ENCODE measurements around the gene GRIN1. TPM values are rescaled to one million over a fixed set of nuclear protein-coding genes. Genes with fewer than 3 reads are reported as not detected.

Gene GRIN1
- total RNA-seq, 1 donor from 2014 or later = 0.18 TPM

- peaks cover 74% of the 10 kb centered on the region for H3K79me2 ChIP-seq (ENCODE audit: insufficient read depth, low read length)
- H3K36me3 Mint-ChIP-seq (ENCODE audit: low read depth, unreplicated experiment) = no peaks in the 10 kb centered on the region
- TF ChIP-seq, protein P1, sequence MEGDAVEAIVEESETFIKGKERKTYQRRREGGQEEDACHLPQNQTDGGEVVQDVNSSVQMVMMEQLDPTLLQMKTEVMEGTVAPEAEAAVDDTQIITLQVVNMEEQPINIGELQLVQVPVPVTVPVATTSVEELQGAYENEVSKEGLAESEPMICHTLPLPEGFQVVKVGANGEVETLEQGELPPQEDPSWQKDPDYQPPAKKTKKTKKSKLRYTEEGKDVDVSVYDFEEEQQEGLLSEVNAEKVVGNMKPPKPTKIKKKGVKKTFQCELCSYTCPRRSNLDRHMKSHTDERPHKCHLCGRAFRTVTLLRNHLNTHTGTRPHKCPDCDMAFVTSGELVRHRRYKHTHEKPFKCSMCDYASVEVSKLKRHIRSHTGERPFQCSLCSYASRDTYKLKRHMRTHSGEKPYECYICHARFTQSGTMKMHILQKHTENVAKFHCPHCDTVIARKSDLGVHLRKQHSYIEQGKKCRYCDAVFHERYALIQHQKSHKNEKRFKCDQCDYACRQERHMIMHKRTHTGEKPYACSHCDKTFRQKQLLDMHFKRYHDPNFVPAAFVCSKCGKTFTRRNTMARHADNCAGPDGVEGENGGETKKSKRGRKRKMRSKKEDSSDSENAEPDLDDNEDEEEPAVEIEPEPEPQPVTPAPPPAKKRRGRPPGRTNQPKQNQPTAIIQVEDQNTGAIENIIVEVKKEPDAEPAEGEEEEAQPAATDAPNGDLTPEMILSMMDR (IDR thresholded peaks at IDR 0.05; ENCODE audit: insufficient read depth, low read depth, low read length) = no peak
- no peak for TF ChIP-seq EZH2 (IDR thresholded peaks at IDR 0.05; ENCODE audit: insufficient read depth, low read length)
- no peaks in the 10 kb centered on the region for H3K27me3 ChIP-seq (ENCODE audit: insufficient read depth, low read length)
- no peaks in the 10 kb centered on the region for H3K9me3 Mint-ChIP-seq (ENCODE audit: unreplicated experiment)
- DNase-seq (ENCODE audit: low read depth) = no peak
- no peak overlapping the region for H3K4me3 ChIP-seq (ENCODE audit: insufficient read depth, low read depth, low read length)
- no peaks in the 10 kb centered on the region for H3K36me3 ChIP-seq (ENCODE audit: insufficient read depth, low read length)
- peaks cover 79% of the 10 kb centered on the region for H4K20me1 ChIP-seq (ENCODE audit: insufficient read depth, low read length)
- peaks cover 11% of the 10 kb centered on the region for H3K4me1 ChIP-seq (ENCODE audit: insufficient read depth, low read length)
- no peak overlapping the region for H3K27ac ChIP-seq (ENCODE audit: low read depth, low read length)
- peaks cover 10% of the 10 kb centered on the region for H3K4me1 Mint-ChIP-seq (ENCODE audit: low read depth, unreplicated experiment)
- H3K9me3 ChIP-seq (ENCODE audit: insufficient read depth, low read depth, low read length) = no peaks in the 10 kb centered on the region
- H2AFZ ChIP-seq (ENCODE audit: low read depth, low read length) = no peak overlapping the region
- no peak overlapping the region for H3K4me2 ChIP-seq (ENCODE audit: low read length)
- H3K9ac ChIP-seq (ENCODE audit: low read length) = no peak overlapping the region
- no peak overlapping the region for H3K27ac Mint-ChIP-seq (ENCODE audit: unreplicated experiment)
- FAIRE-seq = no peak
- H3K4me3 Mint-ChIP-seq (ENCODE audit: unreplicated experiment) = no peak overlapping the region
- H3K27me3 Mint-ChIP-seq (ENCODE audit: low read depth, unreplicated experiment) = no peaks in the 10 kb centered on the region
These were observed 53.9 kb downstream of the GRIN1 start for GRCh38 chr9:137192859-137193258.

DNA sequence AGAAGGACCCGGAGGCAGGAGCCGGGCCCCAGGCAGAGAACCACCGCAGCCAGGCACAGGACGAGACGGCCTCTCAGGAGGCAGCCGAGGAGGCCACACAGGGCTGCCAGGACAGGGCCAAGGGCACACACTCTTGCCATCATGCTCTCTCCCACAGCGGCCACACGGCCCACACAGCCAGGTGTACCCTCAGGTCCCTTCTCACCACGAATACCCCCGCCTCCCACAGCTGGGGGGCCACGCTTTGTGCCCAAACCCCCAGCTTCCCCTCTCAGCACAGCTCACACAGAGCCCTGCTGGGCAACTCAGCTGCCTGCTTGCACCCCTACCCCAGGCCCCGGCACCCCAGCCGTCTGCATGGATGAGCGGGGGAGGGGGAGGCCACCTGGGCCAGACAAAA is 54.8 kb downstream of the GRIN1 start:
- Mint-ChIP-seq H3K4me1 (ENCODE audit: low read depth, unreplicated experiment) (peaks cover 11% of the 10 kb centered on the region), H3K36me3 (ENCODE audit: low read depth, unreplicated experiment) (no peaks in the 10 kb centered on the region), H3K9me3 (ENCODE audit: unreplicated experiment) (no peaks in the 10 kb centered on the region), H3K27me3 (ENCODE audit: low read depth, unreplicated experiment) (no peaks in the 10 kb centered on the region), H3K27ac (ENCODE audit: unreplicated experiment) (no peak overlapping the region), H3K4me3 (ENCODE audit: unreplicated experiment) (no peak overlapping the region)
- TF ChIP-seq, protein P1 (IDR thresholded peaks at IDR 0.05; ENCODE audit: insufficient read depth, low read depth, low read length) = no peak
- TF ChIP-seq EZH2 (IDR thresholded peaks at IDR 0.05; ENCODE audit: insufficient read depth, low read length) = no peak
- Histone ChIP-seq H3K4me1 (ENCODE audit: insufficient read depth, low read length) (peaks cover 19% of the 10 kb centered on the region), H3K27me3 (ENCODE audit: insufficient read depth, low read length) (no peaks in the 10 kb centered on the region), H3K79me2 (ENCODE audit: insufficient read depth, low read length) (peaks cover 78% of the 10 kb centered on the region), H3K9me3 (ENCODE audit: insufficient read depth, low read depth, low read length) (no peaks in the 10 kb centered on the region), H3K4me2 (ENCODE audit: low read length) (no peak overlapping the region), H3K27ac (ENCODE audit: low read depth, low read length) (no peak overlapping the region), H3K9ac (ENCODE audit: low read length) (no peak overlapping the region), H2AFZ (ENCODE audit: low read depth, low read length) (no peak overlapping the region), H3K36me3 (ENCODE audit: insufficient read depth, low read length) (no peaks in the 10 kb centered on the region), H4K20me1 (ENCODE audit: insufficient read depth, low read length) (peaks cover 89% of the 10 kb centered on the region), H3K4me3 (ENCODE audit: insufficient read depth, low read depth, low read length) (no peak overlapping the region)
- DNase-seq (ENCODE audit: low read depth) (no peak), FAIRE-seq (no peak)

GRCh38 chr9:137194388-137194787 is 55.4 kb downstream of the GRIN1 start:
- Histone ChIP-seq H3K4me2 (ENCODE audit: low read length) (no peak overlapping the region), H3K27me3 (ENCODE audit: insufficient read depth, low read length) (no peaks in the 10 kb centered on the region), H3K27ac (ENCODE audit: low read depth, low read length) (no peak overlapping the region), H3K4me3 (ENCODE audit: insufficient read depth, low read depth, low read length) (no peak overlapping the region), H4K20me1 (ENCODE audit: insufficient read depth, low read length) (peaks cover 91% of the 10 kb centered on the region), H2AFZ (ENCODE audit: low read depth, low read length) (no peak overlapping the region), H3K4me1 (ENCODE audit: insufficient read depth, low read length) (peaks cover 23% of the 10 kb centered on the region), H3K79me2 (ENCODE audit: insufficient read depth, low read length) (peaks cover 80% of the 10 kb centered on the region), H3K9me3 (ENCODE audit: insufficient read depth, low read depth, low read length) (no peaks in the 10 kb centered on the region), H3K36me3 (ENCODE audit: insufficient read depth, low read length) (no peaks in the 10 kb centered on the region), H3K9ac (ENCODE audit: low read length) (no peak overlapping the region)
- H3K4me1 Mint-ChIP-seq (ENCODE audit: low read depth, unreplicated experiment) = peaks cover 10% of the 10 kb centered on the region
- FAIRE-seq (no peak), DNase-seq (ENCODE audit: low read depth) (no peak)
- H3K9me3 Mint-ChIP-seq (ENCODE audit: unreplicated experiment) = no peaks in the 10 kb centered on the region
- H3K36me3 Mint-ChIP-seq (ENCODE audit: low read depth, unreplicated experiment) = no peaks in the 10 kb centered on the region
- no peak overlapping the region for H3K4me3 Mint-ChIP-seq (ENCODE audit: unreplicated experiment)
- no peak for TF ChIP-seq EZH2 (IDR thresholded peaks at IDR 0.05; ENCODE audit: insufficient read depth, low read length)
- TF ChIP-seq, protein P1 (IDR thresholded peaks at IDR 0.05; ENCODE audit: insufficient read depth, low read depth, low read length) = no peak
- H3K27ac Mint-ChIP-seq (ENCODE audit: unreplicated experiment) = no peak overlapping the region
- no peaks in the 10 kb centered on the region for H3K27me3 Mint-ChIP-seq (ENCODE audit: low read depth, unreplicated experiment)

All from astrocyte (in vitro differentiated cells and primary cell).